Parathyroid adenoma (tissue), 2 donors: Measurements from ENCODE around the gene CEMIP.

Experiments
- H2AFZ ChIP-seq: fragments of 300-600 bp; sonication (generic); one replicate; pipeline ENCODE4 v1.7.0; 2017; ENCODE audit warnings: antibody characterized with exemption, mild to moderate bottlenecking
- H3K27ac ChIP-seq: fragments of 300-600 bp; sonication (generic); one replicate; pipeline ENCODE4 v1.7.0; 2017
- H3K27me3 ChIP-seq: fragments of 300-600 bp; sonication (generic); one replicate; pipeline ENCODE4 v1.7.0; 2017; ENCODE audit warnings: low read length; ENCODE audit not compliant: control insufficient read depth, insufficient read depth
- H3K36me3 ChIP-seq: fragments of 300-600 bp; sonication (generic); one replicate; pipeline ENCODE4 v1.7.0; 2017; ENCODE audit warnings: low read length; ENCODE audit not compliant: control insufficient read depth, insufficient read depth
- H3K4me1 ChIP-seq: fragments of 300-600 bp; sonication (generic); one replicate; pipeline ENCODE4 v1.7.0; 2017; ENCODE audit warnings: control low read depth
- H3K4me2 ChIP-seq: fragments of 300-600 bp; sonication (generic); one replicate; pipeline ENCODE4 v1.7.0; 2017; ENCODE audit warnings: low read length
- H3K4me3 ChIP-seq: fragments of 300-600 bp; sonication (generic); one replicate; pipeline ENCODE4 v1.7.0; 2017; ENCODE audit warnings: low read depth, low read length
- H3K79me2 ChIP-seq: fragments of 300-600 bp; sonication (generic); one replicate; pipeline ENCODE4 v1.7.0; 2017; ENCODE audit warnings: control low read depth
- H3K9ac ChIP-seq: fragments of 300-600 bp; sonication (generic); one replicate; pipeline ENCODE4 v1.7.0; 2017; ENCODE audit warnings: mild to moderate bottlenecking
- H3K9me3 ChIP-seq: fragments of 300-600 bp; sonication (generic); one replicate; pipeline ENCODE4 v1.7.0; 2017; ENCODE audit warnings: low read length; ENCODE audit not compliant: control insufficient read depth
- TF ChIP-seq, protein P1 (sequence below): fragments of 300-600 bp; sonication (generic); IDR thresholded peaks from one replicate; pipeline ENCODE4 v1.7.0; 2017; ENCODE audit warnings: antibody characterized with exemption, mild to moderate bottlenecking
- donor health status: primary hyperparathyroidism.

CEMIP gene

DNA sequence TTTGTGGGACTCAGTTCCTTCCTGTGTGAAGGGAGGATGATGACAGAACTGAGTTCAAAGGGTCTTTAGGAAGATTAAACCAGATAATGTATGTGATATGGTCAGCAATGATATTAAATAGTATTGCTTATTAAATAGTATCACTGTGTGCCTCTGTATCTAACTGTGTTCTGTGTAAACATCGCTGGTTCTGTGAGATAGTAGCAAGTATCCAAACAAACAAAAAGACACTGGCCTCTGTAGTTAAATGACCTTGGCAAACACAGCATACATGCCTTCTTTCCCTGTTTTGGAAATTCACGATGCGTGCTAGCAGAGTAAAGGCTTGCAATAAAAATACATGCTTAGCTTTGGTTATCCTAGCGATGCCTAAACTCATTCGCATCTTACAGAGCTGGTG, 134.4 kb downstream of the CEMIP start:
- H3K27ac ChIP-seq: no peak overlapping the region
- no peak overlapping the region for H2AFZ ChIP-seq
- H3K79me2 ChIP-seq: no peaks in the 10 kb centered on the region

DNA sequence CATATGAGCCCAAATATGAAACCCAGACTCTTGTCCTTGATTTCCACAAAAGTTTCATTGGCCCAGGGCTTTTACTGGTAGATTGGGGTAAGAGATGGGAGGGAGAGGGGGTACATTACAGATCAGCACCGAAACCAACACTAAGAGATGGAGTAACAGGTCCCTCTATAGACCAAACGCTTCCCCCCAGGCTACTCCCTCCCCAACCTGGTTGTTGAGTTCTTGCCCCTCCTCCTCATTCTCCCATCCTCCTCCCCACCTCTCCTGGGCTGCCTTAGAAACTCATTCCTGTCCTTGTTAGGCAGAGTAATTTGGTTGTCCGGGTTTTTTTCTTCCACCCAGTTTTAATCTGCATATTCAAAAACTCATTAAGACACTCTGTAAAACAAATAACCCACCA, 136.3 kb downstream of the CEMIP start:
- no peak overlapping the region for H3K27ac ChIP-seq
- no peak overlapping the region for H3K9ac ChIP-seq
- no peaks in the 10 kb centered on the region for H3K79me2 ChIP-seq
- H3K4me2 ChIP-seq: no peak overlapping the region
- TF ChIP-seq, protein P1, sequence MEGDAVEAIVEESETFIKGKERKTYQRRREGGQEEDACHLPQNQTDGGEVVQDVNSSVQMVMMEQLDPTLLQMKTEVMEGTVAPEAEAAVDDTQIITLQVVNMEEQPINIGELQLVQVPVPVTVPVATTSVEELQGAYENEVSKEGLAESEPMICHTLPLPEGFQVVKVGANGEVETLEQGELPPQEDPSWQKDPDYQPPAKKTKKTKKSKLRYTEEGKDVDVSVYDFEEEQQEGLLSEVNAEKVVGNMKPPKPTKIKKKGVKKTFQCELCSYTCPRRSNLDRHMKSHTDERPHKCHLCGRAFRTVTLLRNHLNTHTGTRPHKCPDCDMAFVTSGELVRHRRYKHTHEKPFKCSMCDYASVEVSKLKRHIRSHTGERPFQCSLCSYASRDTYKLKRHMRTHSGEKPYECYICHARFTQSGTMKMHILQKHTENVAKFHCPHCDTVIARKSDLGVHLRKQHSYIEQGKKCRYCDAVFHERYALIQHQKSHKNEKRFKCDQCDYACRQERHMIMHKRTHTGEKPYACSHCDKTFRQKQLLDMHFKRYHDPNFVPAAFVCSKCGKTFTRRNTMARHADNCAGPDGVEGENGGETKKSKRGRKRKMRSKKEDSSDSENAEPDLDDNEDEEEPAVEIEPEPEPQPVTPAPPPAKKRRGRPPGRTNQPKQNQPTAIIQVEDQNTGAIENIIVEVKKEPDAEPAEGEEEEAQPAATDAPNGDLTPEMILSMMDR: no peak
- no peaks in the 10 kb centered on the region for H3K9me3 ChIP-seq
- no peak overlapping the region for H3K4me3 ChIP-seq
- H3K4me1 ChIP-seq: peaks cover 4% of the 10 kb centered on the region
- no peaks in the 10 kb centered on the region for H3K36me3 ChIP-seq
- H2AFZ ChIP-seq: no peak overlapping the region
- H3K27me3 ChIP-seq: no peaks in the 10 kb centered on the region

More for the DNA sequence above, 134.4 kb downstream of the CEMIP start:
- no peaks in the 10 kb centered on the region for H3K36me3 ChIP-seq
- no peak overlapping the region for H3K4me2 ChIP-seq
- TF ChIP-seq, protein P1: no peak
- H3K9me3 ChIP-seq: no peaks in the 10 kb centered on the region
- H3K27me3 ChIP-seq: no peaks in the 10 kb centered on the region
- peaks cover 4% of the 10 kb centered on the region for H3K4me1 ChIP-seq
- no peak overlapping the region for H3K4me3 ChIP-seq
- H3K9ac ChIP-seq: no peak overlapping the region

DNA sequence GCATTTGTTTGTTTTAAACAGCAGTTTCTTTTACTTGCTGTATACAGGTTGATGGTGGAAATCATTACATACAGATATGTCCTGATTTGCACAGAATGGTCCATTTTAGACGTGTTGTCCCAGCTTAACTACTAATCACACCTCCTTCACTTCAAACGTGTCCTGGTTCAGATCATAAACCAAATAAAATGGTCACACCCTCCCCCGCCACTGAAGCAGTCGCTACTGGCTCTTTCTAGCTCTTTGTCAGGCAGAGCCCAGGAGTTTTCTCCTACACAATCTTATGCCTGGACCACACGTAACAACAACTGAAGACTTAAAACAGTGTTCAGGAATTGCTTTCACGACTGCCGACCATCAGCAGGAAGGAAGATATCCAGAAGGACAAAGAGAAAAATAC, 136.9 kb downstream of the CEMIP start:
- no peak overlapping the region for H3K4me2 ChIP-seq

DNA sequence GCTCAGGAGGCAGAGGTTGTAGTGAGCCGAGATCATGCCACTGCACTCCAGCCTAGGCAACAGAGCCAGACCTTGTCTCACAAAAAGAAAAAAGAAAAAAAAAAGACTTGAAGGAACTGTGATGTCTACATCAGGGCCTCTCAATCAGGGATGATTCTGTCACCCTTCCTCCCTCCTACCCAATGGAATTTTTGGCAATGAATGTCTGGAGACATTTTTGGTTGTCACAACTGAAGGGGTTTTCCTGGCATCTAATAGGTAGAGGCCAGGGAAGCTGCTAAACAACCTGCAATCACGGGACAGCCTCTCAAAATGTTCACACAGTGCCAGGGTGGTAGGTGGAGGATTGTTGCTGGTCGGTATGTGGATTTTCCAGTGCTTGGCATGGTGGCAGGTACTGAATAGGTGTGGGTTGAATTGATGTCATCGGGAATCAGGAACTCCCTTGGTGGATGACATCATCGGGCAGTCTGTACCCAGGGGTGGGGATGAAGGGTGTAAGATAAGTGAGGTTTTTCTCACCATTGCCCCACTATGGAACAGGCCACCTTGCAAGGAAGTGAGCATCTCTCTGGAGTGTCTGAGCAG, 139.1 kb downstream of the CEMIP start:
- no peak overlapping the region for H2AFZ ChIP-seq
- TF ChIP-seq, protein P1: no peak
- no peaks in the 10 kb centered on the region for H3K36me3 ChIP-seq
- H3K9ac ChIP-seq: no peak overlapping the region
- H3K4me2 ChIP-seq: no peak overlapping the region
- H3K27me3 ChIP-seq: no peaks in the 10 kb centered on the region
- no peaks in the 10 kb centered on the region for H3K9me3 ChIP-seq
- H3K4me3 ChIP-seq: no peak overlapping the region
- peaks cover 3% of the 10 kb centered on the region for H3K4me1 ChIP-seq
- H3K79me2 ChIP-seq: no peaks in the 10 kb centered on the region
- H3K27ac ChIP-seq: no peak overlapping the region

More for the DNA sequence above, 136.9 kb downstream of the CEMIP start:
- TF ChIP-seq, protein P1: no peak
- Histone ChIP-seq H3K9me3 (no peaks in the 10 kb centered on the region), H3K4me3 (no peak overlapping the region), H3K36me3 (no peaks in the 10 kb centered on the region), H3K79me2 (no peaks in the 10 kb centered on the region), H3K9ac (no peak overlapping the region), H2AFZ (no peak overlapping the region), H3K4me1 (peaks cover 4% of the 10 kb centered on the region), H3K27ac (no peak overlapping the region), H3K27me3 (no peaks in the 10 kb centered on the region)

DNA sequence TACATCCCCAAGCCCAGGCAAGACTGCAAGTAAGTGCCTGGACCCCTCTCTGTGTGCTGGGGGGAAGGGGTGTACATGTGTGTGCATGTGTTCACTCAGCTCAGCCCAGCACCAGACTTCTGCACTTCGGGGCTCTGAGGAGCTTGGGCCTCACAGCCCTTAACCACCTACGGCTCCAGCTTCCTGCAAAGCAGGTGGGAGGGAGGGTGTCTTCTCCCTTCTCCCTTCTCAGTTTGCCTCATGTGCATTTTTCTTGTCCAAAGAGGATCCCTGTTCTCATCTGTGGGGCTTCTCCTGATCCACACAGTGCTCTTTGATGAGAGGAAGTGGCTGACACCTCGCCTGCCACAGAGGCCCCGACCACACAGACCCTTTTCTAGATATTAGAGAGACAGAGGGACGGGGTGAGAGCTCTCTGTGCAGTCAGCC, 141.1 kb downstream of the CEMIP start:
- Histone ChIP-seq H3K4me1 (no peaks in the 10 kb centered on the region), H3K4me3 (no peak overlapping the region), H3K4me2 (no peak overlapping the region), H3K9ac (no peak overlapping the region), H3K27ac (no peak overlapping the region), H2AFZ (no peak overlapping the region), H3K79me2 (no peaks in the 10 kb centered on the region), H3K27me3 (no peaks in the 10 kb centered on the region), H3K9me3 (no peaks in the 10 kb centered on the region), H3K36me3 (no peaks in the 10 kb centered on the region)
- TF ChIP-seq, protein P1: no peak
